ENCODE data around the gene RUVBL1. TPM values are rescaled to one million over a fixed set of nuclear protein-coding genes. Genes with fewer than 3 reads are reported as not detected.

RUVBL1 gene
- total and polyA plus RNA-seq, 10 of the 15 experiments (the other 5 are each of a cell fraction or from before 2014, with no cell fraction given): 15.2 to 142 (median 84.2) TPM

- no peaks in the 10 kb centered on the region; a peak in 2 of 4 replicates for H3K27me3 ChIP-seq (replicated peaks in 1 of 2; ENCODE audit: control insufficient read depth in 2 of 2, insufficient read depth in 2 of 2, low read length in 1 of 2)
- no peaks in the 10 kb centered on the region for H4K20me1 ChIP-seq (ENCODE audit: control insufficient read depth, insufficient read depth)
- intact Hi-C loops (cut with micrococcal nuclease; ENCODE audit: unreplicated experiment): no loop called here
- WGBS (ENCODE audit: insufficient coverage, insufficient replicate concordance, low lambda C conversion rate, missing lambda C conversion rate): 20% methylated on average over 3 of the region's 3 CpGs
- RAD21 ChIA-PET (ENCODE audit: unreplicated experiment): no interaction called here
- no peak overlapping the region for H3K4me2 ChIP-seq (ENCODE audit: control insufficient read depth, insufficient read depth)
- no peak for FAIRE-seq
- SMC1A ChIA-PET (ENCODE audit: uncharacterized antibody, unreplicated experiment): no interaction called here
- H2AFZ ChIP-seq (ENCODE audit: control insufficient read depth, low read depth, low read length): no peak overlapping the region
- no peak overlapping the region for H3K4me3 ChIP-seq
- in situ Hi-C loops (cut with MboI): no loop called here
- POLR2A ChIA-PET: no interaction called here
- BruUV-seq (replicated peaks): no TSS peak
- CTCF ChIA-PET: interaction anchor here (0.5 to 0.7 kb wide), 2 partner anchors 144 to 1003 kb away, joined by 3 to 4 read pairs; no protein-coding TSS in a partner anchor
- H3K9ac ChIP-seq (ENCODE audit: control insufficient read depth, insufficient read depth, low read length): no peak overlapping the region
- no peaks in the 10 kb centered on the region for H3K9me3 ChIP-seq (replicated peaks; ENCODE audit: control insufficient read depth, insufficient read depth, low read length)
- DNase-seq (ENCODE audit: low read depth, low spot score): no peak
- no peaks in the 10 kb centered on the region for H3K79me2 ChIP-seq (ENCODE audit: control insufficient read depth, insufficient read depth, low read length)
- no peak overlapping the region for H3K27ac ChIP-seq (ENCODE audit: control insufficient read depth, insufficient read depth)
- no peak for TF ChIP-seq ELK1 (IDR thresholded peaks at IDR 0.05; ENCODE audit: low read depth, low read length)
- no peak for TF ChIP-seq NFYA (IDR thresholded peaks at IDR 0.05; ENCODE audit: borderline replicate concordance, low read depth, low read length)
- TF ChIP-seq NBN (IDR thresholded peaks at IDR 0.05): no peak
- no peak for TF ChIP-seq HDGF (IDR thresholded peaks at IDR 0.05)
- no peak for TF ChIP-seq EED (IDR thresholded peaks at IDR 0.05; ENCODE audit: low read depth)
- TF ChIP-seq MYC (IDR thresholded peaks at IDR 0.05; ENCODE audit: insufficient read depth, insufficient read length, insufficient replicate concordance, low read length, severe bottlenecking): no peak
- no peak for TF ChIP-seq SP1 (IDR thresholded peaks at IDR 0.05; ENCODE audit: low read depth, low read length)
- TF ChIP-seq ZBTB33 (IDR thresholded peaks at IDR 0.05): no peak
- no peak for ATAC-seq
- no peaks in the 10 kb centered on the region for H3K36me3 ChIP-seq (ENCODE audit: control insufficient read depth in 2 of 2, insufficient read depth in 2 of 2, low read length in 1 of 2)
- H3K4me1 ChIP-seq (ENCODE audit: control insufficient read depth, insufficient read depth, low read length): no peaks in the 10 kb centered on the region
Measured at GRCh38 chr3:128040041-128040440, 83.6 kb downstream of the RUVBL1 start.
